Sigmoid colon (tissue), 4 donors: Measurements from ENCODE around the gene RNPS1.

Experiments used
- EP300 ChIP-seq, 4 donors: sonication (generic); formaldehyde crosslinking; IDR thresholded peaks; one replicate each; pipeline ENCODE4 v1.6.1; 2017; ENCODE audit warnings: antibody characterized with exemption in 4 of 4
- POLR2A ChIP-seq, 2 donors: fragments of 450-650 bp; IDR thresholded peaks; one replicate each; pipeline ENCODE4 v1.6.1; 2016; ENCODE audit warnings: antibody characterized with exemption in 2 of 2, mild to moderate bottlenecking in 2 of 2, moderate library complexity in 2 of 2
- POLR2AphosphoS5 ChIP-seq, 4 donors: sonication (generic); formaldehyde crosslinking; IDR thresholded peaks; one replicate each; pipeline ENCODE4 v1.6.1; 2017; ENCODE audit warnings: antibody characterized with exemption in 4 of 4
- TF ChIP-seq, protein P1 (sequence below), 4 experiments: fragments of 450-650 bp in 3 of 4; fragments of 200-600 bp in 1 of 4; IDR thresholded peaks; one replicate each; pipeline ENCODE4 v1.5.1; 2016 to 2019; ENCODE audit warnings: antibody characterized with exemption in 4 of 4, mild to moderate bottlenecking in 3 of 4, moderate library complexity in 2 of 4

DNA sequence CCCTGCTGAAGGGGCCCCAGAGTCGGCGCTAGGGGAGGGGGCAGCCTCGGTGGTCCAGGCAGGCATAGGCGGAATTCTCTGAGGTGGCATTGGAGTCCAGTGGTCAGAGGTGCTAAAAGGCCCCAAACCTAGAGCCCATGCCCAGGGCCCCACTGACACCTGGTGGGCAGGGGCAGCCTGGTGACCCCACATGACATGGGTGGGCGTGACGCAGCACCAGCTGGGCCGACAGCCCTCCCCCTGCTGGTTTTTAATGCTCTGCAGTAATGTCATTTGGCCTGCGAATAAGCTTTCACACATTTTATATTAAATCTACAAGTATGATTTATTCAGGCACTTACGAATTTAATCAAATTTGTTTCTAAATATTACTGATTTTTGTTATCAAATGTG lies 2.1 kb upstream of the RNPS1 start:
- TF ChIP-seq, protein P1, sequence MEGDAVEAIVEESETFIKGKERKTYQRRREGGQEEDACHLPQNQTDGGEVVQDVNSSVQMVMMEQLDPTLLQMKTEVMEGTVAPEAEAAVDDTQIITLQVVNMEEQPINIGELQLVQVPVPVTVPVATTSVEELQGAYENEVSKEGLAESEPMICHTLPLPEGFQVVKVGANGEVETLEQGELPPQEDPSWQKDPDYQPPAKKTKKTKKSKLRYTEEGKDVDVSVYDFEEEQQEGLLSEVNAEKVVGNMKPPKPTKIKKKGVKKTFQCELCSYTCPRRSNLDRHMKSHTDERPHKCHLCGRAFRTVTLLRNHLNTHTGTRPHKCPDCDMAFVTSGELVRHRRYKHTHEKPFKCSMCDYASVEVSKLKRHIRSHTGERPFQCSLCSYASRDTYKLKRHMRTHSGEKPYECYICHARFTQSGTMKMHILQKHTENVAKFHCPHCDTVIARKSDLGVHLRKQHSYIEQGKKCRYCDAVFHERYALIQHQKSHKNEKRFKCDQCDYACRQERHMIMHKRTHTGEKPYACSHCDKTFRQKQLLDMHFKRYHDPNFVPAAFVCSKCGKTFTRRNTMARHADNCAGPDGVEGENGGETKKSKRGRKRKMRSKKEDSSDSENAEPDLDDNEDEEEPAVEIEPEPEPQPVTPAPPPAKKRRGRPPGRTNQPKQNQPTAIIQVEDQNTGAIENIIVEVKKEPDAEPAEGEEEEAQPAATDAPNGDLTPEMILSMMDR (IDR thresholded peaks at IDR 0.05) = no peak
- TF ChIP-seq EP300 (IDR thresholded peaks at IDR 0.05) = no peak
- no peak for TF ChIP-seq POLR2A (IDR thresholded peaks at IDR 0.05)
- no peak for TF ChIP-seq POLR2AphosphoS5 (IDR thresholded peaks at IDR 0.05)
